ENCODE results near the gene ILRUN. TPM values are rescaled to one million over a fixed set of nuclear protein-coding genes. Genes with fewer than 3 reads are reported as not detected.

ILRUN gene
- total and polyA plus RNA-seq, 2 of the 8 experiments (the other 6 are each of a cell fraction or from before 2014, with no cell fraction given) = 39.2 to 81.2 TPM

DNA sequence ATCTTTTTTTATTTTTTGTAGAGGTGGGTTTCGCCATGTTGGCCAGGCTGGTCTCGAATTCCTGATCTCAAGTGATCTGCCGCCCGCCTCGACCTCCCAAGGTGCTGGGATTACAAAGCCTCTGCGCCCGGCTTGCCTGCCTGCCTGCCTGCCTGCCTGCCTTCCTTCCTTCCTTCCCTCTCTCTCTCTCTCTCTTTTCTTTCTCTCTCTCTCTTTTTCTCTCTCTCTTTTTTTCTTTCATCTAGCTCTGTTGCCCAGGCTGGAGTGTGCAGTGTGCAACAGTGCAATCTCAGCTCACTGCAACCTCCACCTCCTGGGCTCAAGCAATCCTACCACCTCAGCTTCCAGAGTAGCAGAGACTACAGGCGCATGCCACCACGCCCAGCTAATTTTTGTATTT is 4.6 kb upstream of the ILRUN start (continued):
- TF ChIP-seq, protein P1, sequence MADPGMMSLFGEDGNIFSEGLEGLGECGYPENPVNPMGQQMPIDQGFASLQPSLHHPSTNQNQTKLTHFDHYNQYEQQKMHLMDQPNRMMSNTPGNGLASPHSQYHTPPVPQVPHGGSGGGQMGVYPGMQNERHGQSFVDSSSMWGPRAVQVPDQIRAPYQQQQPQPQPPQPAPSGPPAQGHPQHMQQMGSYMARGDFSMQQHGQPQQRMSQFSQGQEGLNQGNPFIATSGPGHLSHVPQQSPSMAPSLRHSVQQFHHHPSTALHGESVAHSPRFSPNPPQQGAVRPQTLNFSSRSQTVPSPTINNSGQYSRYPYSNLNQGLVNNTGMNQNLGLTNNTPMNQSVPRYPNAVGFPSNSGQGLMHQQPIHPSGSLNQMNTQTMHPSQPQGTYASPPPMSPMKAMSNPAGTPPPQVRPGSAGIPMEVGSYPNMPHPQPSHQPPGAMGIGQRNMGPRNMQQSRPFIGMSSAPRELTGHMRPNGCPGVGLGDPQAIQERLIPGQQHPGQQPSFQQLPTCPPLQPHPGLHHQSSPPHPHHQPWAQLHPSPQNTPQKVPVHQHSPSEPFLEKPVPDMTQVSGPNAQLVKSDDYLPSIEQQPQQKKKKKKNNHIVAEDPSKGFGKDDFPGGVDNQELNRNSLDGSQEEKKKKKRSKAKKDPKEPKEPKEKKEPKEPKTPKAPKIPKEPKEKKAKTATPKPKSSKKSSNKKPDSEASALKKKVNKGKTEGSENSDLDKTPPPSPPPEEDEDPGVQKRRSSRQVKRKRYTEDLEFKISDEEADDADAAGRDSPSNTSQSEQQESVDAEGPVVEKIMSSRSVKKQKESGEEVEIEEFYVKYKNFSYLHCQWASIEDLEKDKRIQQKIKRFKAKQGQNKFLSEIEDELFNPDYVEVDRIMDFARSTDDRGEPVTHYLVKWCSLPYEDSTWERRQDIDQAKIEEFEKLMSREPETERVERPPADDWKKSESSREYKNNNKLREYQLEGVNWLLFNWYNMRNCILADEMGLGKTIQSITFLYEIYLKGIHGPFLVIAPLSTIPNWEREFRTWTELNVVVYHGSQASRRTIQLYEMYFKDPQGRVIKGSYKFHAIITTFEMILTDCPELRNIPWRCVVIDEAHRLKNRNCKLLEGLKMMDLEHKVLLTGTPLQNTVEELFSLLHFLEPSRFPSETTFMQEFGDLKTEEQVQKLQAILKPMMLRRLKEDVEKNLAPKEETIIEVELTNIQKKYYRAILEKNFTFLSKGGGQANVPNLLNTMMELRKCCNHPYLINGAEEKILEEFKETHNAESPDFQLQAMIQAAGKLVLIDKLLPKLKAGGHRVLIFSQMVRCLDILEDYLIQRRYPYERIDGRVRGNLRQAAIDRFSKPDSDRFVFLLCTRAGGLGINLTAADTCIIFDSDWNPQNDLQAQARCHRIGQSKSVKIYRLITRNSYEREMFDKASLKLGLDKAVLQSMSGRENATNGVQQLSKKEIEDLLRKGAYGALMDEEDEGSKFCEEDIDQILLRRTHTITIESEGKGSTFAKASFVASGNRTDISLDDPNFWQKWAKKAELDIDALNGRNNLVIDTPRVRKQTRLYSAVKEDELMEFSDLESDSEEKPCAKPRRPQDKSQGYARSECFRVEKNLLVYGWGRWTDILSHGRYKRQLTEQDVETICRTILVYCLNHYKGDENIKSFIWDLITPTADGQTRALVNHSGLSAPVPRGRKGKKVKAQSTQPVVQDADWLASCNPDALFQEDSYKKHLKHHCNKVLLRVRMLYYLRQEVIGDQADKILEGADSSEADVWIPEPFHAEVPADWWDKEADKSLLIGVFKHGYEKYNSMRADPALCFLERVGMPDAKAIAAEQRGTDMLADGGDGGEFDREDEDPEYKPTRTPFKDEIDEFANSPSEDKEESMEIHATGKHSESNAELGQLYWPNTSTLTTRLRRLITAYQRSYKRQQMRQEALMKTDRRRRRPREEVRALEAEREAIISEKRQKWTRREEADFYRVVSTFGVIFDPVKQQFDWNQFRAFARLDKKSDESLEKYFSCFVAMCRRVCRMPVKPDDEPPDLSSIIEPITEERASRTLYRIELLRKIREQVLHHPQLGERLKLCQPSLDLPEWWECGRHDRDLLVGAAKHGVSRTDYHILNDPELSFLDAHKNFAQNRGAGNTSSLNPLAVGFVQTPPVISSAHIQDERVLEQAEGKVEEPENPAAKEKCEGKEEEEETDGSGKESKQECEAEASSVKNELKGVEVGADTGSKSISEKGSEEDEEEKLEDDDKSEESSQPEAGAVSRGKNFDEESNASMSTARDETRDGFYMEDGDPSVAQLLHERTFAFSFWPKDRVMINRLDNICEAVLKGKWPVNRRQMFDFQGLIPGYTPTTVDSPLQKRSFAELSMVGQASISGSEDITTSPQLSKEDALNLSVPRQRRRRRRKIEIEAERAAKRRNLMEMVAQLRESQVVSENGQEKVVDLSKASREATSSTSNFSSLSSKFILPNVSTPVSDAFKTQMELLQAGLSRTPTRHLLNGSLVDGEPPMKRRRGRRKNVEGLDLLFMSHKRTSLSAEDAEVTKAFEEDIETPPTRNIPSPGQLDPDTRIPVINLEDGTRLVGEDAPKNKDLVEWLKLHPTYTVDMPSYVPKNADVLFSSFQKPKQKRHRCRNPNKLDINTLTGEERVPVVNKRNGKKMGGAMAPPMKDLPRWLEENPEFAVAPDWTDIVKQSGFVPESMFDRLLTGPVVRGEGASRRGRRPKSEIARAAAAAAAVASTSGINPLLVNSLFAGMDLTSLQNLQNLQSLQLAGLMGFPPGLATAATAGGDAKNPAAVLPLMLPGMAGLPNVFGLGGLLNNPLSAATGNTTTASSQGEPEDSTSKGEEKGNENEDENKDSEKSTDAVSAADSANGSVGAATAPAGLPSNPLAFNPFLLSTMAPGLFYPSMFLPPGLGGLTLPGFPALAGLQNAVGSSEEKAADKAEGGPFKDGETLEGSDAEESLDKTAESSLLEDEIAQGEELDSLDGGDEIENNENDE (IDR thresholded peaks at IDR 0.05; ENCODE audit: insufficient replicate concordance, low read length) = no peak
- TF ChIP-seq CBX5 (IDR thresholded peaks at IDR 0.05; ENCODE audit: low read depth, low read length) = no peak
- TF ChIP-seq KDM5A (IDR thresholded peaks at IDR 0.05; ENCODE audit: low read length) = no peak
- no peak for TF ChIP-seq KDM1A (IDR thresholded peaks at IDR 0.05; ENCODE audit: borderline replicate concordance, low read length)
- no peak for TF ChIP-seq CHD2 (IDR thresholded peaks at IDR 0.05; ENCODE audit: low read length)
- TF ChIP-seq GTF2F1 (IDR thresholded peaks at IDR 0.05; ENCODE audit: borderline replicate concordance, low read depth, low read length) = no peak
- TF ChIP-seq FOSL1 (IDR thresholded peaks at IDR 0.05; ENCODE audit: insufficient read depth, low read depth, low read length) = no peak
- TF ChIP-seq, protein P2, sequence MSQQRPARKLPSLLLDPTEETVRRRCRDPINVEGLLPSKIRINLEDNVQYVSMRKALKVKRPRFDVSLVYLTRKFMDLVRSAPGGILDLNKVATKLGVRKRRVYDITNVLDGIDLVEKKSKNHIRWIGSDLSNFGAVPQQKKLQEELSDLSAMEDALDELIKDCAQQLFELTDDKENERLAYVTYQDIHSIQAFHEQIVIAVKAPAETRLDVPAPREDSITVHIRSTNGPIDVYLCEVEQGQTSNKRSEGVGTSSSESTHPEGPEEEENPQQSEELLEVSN (IDR thresholded peaks at IDR 0.05) = no peak
